SK-N-SH (cell line): Measurements from ENCODE around the gene TIE1. TPM values are rescaled to one million over a fixed set of nuclear protein-coding genes. Genes with fewer than 3 reads are reported as not detected.

Source experiments
- CTCF ChIA-PET: fragments of 300-600, 350-600 bp; formaldehyde crosslinking; extraction: SDS; loops from one replicate; lab custom pipeline; 2021; lab: Yijun Ruan, JAX
- POLR2A ChIA-PET: fragments of 350-600 bp; sonication (Branson Sonifier 250); formaldehyde crosslinking; extraction: SDS; loops from one replicate; lab custom pipeline; 2020; ENCODE audit warnings: antibody characterized with exemption, inconsistent platforms; lab: Yijun Ruan, JAX
- DNase-seq: peaks from one replicate; pipeline ENCODE4 v3.0.0; 2012
- H2AFZ ChIP-seq: fragments of 200-600 bp; sonication (generic); 2 replicates; pipeline ENCODE4 v1.8.1; 2016; ENCODE audit warnings: antibody characterized with exemption, mild to moderate bottlenecking, low read depth
- H3F3A ChIP-seq: fragments of 200-600 bp; sonication (generic); replicated peaks from 2 replicates; pipeline ENCODE3; 2016; ENCODE audit warnings: antibody characterized with exemption, mild to moderate bottlenecking; ENCODE audit not compliant: insufficient read depth
- H3K27ac ChIP-seq, 2 experiments: fragments of 200-500 bp in 1 of 2; fragments of 200-600 bp in 1 of 2; sonication (Bioruptor generic) in 1 of 2; sonication (generic), shearing (Covaris generic) in 1 of 2; 2 replicates each; pipeline versions ENCODE4 v1.5.1 to v1.6.1; 2014 to 2016; ENCODE audit warnings: low read depth in 2 of 2, inconsistent platforms in 1 of 2, low read length in 1 of 2, mild to moderate bottlenecking in 1 of 2, mixed read lengths in 1 of 2
- H3K27me3 ChIP-seq: fragments of 200-600 bp; sonication (generic), shearing (Covaris generic); 2 replicates; pipeline ENCODE4 v1.6.1; 2016; ENCODE audit warnings: mixed run types; ENCODE audit not compliant: insufficient read depth
- H3K36me3 ChIP-seq, 2 experiments: fragments of 200-500 bp in 1 of 2; fragments of 200-600 bp in 1 of 2; sonication (Bioruptor generic) in 1 of 2; sonication (generic) in 1 of 2; replicated peaks in 1 of 2; 2 replicates each; pipeline versions ENCODE3 to v1.5.1; 2014 to 2016; ENCODE audit warnings: low read length in 1 of 2, mild to moderate bottlenecking in 1 of 2; ENCODE audit not compliant: insufficient read depth in 2 of 2, control insufficient read depth in 1 of 2
- H3K4me1 ChIP-seq, 2 experiments: fragments of 200-500 bp in 1 of 2; fragments of 200-600 bp in 1 of 2; sonication (Bioruptor generic) in 1 of 2; sonication (generic), shearing (Covaris generic) in 1 of 2; 2 replicates each; pipeline versions ENCODE4 v1.5.1 to v1.6.1; 2014 to 2016; ENCODE audit warnings: low read depth in 1 of 2, low read length in 1 of 2, mixed run types in 1 of 2; ENCODE audit not compliant: insufficient read depth in 2 of 2, control insufficient read depth in 1 of 2
- H3K4me2 ChIP-seq: fragments of 200-600 bp; sonication (generic), shearing (Covaris generic); 2 replicates; pipeline ENCODE4 v1.6.1; 2017; ENCODE audit warnings: mixed run types
- H3K4me3 ChIP-seq, 2 experiments: fragments of 200-500 bp in 1 of 2; fragments of 200-600 bp in 1 of 2; sonication (Bioruptor generic) in 1 of 2; sonication (generic), shearing (Covaris generic) in 1 of 2; 2 replicates each; pipeline versions ENCODE4 v1.5.1 to v1.8.1; 2014 to 2016; ENCODE audit warnings: low read depth in 2 of 2, inconsistent platforms in 1 of 2, low read length in 1 of 2, mild to moderate bottlenecking in 1 of 2, mixed read lengths in 1 of 2, moderate library complexity in 1 of 2
- H3K79me2 ChIP-seq: fragments of 200-600 bp; sonication (generic); 2 replicates; pipeline ENCODE4 v1.8.1; 2017; ENCODE audit warnings: mild to moderate bottlenecking; ENCODE audit not compliant: insufficient read depth
- H3K9ac ChIP-seq: fragments of 200-600 bp; sonication (generic); 2 replicates; pipeline ENCODE4 v1.6.1; 2017; ENCODE audit warnings: mixed run types
- H3K9me2 ChIP-seq: fragments of 200-600 bp; sonication (generic); 2 replicates; pipeline ENCODE4 v1.6.1; 2017; ENCODE audit warnings: mixed run types
- H3K9me3 ChIP-seq: fragments of 200-600 bp; sonication (generic); 2 replicates; pipeline ENCODE4 v1.6.1; 2017; ENCODE audit warnings: mixed run types, mild to moderate bottlenecking, moderate library complexity
- H4K20me1 ChIP-seq: fragments of 200-600 bp; sonication (generic); 2 replicates; pipeline ENCODE4 v1.6.1; 2017; ENCODE audit warnings: mild to moderate bottlenecking, mixed run types; ENCODE audit not compliant: insufficient read depth
- NRF1 ChIP-seq: IDR thresholded peaks from 2 replicates; pipeline ENCODE4 v1.6.1; 2012; ENCODE audit warnings: low read depth, mild to moderate bottlenecking, low read length
- RAD21 ChIP-seq: IDR thresholded peaks from 2 replicates; pipeline ENCODE4 v1.6.1; 2012; ENCODE audit warnings: mild to moderate bottlenecking, low read length
- WGBS: methylation state at CpG from one replicate; pipeline ENCODE4 v1.1.6; 2017; ENCODE audit warnings: low lambda C conversion rate; 5-methylcytosine and 5-hydroxymethylcytosine counted together
- polyA plus RNA-seq, 3 experiments: library from polyadenylated mRNA; depleted of rRNA; stranded (reverse); fragments of >200 nt; gene quantifications; 2 replicates each; pipeline ENCODE4 v1.2.3, GENCODE V29; 2012
- TF ChIP-seq, protein P1 (sequence below): fragments of 200-600 bp; sonication (generic); IDR thresholded peaks from 2 replicates; pipeline ENCODE4 v1.6.1; 2017; ENCODE audit warnings: antibody characterized with exemption, mild to moderate bottlenecking, moderate library complexity
- TF ChIP-seq, protein P2 (sequence below): IDR thresholded peaks from 2 replicates; pipeline ENCODE4 v1.6.1; 2012; ENCODE audit warnings: mild to moderate bottlenecking, low read depth, low read length, moderate library complexity
- TF ChIP-seq, protein P3 (sequence below): fragments of 150-350 bp; IDR thresholded peaks from 2 replicates; pipeline ENCODE4 v1.6.1; 2017; ENCODE audit warnings: antibody characterized with exemption, low read length, low read depth, borderline replicate concordance
- TF ChIP-seq, protein P4 (sequence below): IDR thresholded peaks from 2 replicates; pipeline ENCODE4; 2012

TIE1 gene
- polyA plus RNA-seq, 1 of the 3 experiments (the other 2 are of a cell fraction) = 1.6 TPM

DNA sequence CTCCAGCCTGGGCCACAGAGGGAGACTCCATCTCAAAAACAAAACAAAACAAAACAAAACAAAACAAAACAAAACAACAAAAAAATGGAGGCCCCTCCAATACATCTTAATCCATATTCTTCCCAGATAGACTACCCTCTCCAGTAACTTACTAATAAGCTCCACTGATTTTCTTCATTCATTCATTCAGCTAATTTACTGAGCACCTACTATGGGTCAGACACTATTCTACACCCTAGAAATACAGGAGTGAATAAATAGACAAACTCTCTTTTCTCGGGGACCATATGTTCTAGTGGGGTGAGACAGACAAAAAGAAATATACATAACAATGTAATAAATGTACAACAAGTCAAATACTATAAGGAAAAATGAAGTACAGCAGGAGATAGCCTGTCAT, 50.2 kb downstream of the TIE1 start:
- Histone ChIP-seq H3F3A (peaks cover 10% of the 10 kb centered on the region), H3K9me2 (no peaks in the 10 kb centered on the region), H3K4me3 (no peak overlapping the region), H4K20me1 (no peaks in the 10 kb centered on the region), H3K4me2 (no peak overlapping the region), H3K79me2 (no peaks in the 10 kb centered on the region), H3K9ac (no peak overlapping the region), H3K9me3 (no peaks in the 10 kb centered on the region), H2AFZ (no peak overlapping the region), H3K27ac (no peak overlapping the region), H3K27me3 (no peaks in the 10 kb centered on the region), H3K36me3 (no peaks in the 10 kb centered on the region), H3K4me1 (peaks cover 12 to 13% of the 10 kb centered on the region in 2 experiments; a peak in 2 of 4 replicates)
- ChIA-PET POLR2A (no interaction called here), CTCF (interaction anchor here (1.1 kb wide), 1 partner anchor 13 kb away, joined by 4 read pairs; no protein-coding TSS in a partner anchor)
- WGBS = 93% methylated on average over 1 of the region's 1 CpG
- DNase-seq = no peak
- TF ChIP-seq, protein P1, sequence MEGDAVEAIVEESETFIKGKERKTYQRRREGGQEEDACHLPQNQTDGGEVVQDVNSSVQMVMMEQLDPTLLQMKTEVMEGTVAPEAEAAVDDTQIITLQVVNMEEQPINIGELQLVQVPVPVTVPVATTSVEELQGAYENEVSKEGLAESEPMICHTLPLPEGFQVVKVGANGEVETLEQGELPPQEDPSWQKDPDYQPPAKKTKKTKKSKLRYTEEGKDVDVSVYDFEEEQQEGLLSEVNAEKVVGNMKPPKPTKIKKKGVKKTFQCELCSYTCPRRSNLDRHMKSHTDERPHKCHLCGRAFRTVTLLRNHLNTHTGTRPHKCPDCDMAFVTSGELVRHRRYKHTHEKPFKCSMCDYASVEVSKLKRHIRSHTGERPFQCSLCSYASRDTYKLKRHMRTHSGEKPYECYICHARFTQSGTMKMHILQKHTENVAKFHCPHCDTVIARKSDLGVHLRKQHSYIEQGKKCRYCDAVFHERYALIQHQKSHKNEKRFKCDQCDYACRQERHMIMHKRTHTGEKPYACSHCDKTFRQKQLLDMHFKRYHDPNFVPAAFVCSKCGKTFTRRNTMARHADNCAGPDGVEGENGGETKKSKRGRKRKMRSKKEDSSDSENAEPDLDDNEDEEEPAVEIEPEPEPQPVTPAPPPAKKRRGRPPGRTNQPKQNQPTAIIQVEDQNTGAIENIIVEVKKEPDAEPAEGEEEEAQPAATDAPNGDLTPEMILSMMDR = no peak
- no peak for TF ChIP-seq RAD21

DNA sequence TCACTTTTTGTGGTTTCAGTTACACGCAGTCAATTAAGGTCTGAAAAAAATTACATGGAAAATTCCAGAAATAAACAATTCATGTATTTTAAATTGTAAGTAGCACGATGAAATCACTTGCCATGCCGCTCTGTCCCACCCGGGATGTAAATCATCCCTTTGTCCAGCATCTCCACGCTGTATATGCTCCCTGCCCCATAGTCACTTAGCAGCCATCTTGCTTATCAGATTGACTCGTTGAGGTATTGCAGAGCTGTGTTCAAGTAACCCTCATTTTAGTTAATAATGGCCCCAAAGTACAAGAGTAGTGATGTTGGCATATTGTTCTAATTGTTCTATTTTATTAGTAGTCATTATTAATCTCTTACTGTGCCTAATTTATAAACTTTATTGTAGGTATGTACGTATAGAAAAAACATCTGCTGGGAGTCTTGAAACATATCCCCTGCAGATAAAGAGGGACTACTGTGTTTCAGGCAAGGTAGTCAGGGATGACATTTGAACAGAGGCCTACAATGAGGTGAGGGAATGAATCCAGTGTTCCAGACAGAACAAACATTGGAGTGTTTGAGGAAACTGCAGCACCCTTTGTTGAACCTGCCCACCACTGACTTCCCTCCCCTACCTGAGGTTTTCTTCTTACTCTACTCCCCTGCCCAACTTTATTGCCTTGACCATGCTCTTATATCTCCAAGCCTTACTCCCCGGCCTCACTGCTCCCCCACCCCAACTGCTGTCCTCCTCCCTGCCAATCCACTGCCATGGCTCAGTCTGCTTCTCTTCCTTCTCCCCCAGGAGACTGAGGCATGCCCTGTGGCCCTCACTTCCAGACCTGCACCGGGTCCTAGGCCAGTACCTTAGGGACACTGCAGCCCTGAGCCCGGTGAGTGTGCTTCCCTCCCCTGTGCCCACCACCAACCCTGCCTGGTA, 50.9 kb downstream of the TIE1 start:
- no peak overlapping the region for H2AFZ ChIP-seq
- H3K79me2 ChIP-seq = no peaks in the 10 kb centered on the region
- H3K4me1 ChIP-seq = peaks cover 12 to 13% of the 10 kb centered on the region in 2 experiments; a peak in 2 of 4 replicates
- H3K27me3 ChIP-seq = no peaks in the 10 kb centered on the region
- WGBS = 94% methylated on average over 10 of the region's 10 CpGs
- no peak overlapping the region for H3K4me2 ChIP-seq
- no peak overlapping the region for H3K4me3 ChIP-seq
- H3K9ac ChIP-seq = no peak overlapping the region
- TF ChIP-seq, protein P2, sequence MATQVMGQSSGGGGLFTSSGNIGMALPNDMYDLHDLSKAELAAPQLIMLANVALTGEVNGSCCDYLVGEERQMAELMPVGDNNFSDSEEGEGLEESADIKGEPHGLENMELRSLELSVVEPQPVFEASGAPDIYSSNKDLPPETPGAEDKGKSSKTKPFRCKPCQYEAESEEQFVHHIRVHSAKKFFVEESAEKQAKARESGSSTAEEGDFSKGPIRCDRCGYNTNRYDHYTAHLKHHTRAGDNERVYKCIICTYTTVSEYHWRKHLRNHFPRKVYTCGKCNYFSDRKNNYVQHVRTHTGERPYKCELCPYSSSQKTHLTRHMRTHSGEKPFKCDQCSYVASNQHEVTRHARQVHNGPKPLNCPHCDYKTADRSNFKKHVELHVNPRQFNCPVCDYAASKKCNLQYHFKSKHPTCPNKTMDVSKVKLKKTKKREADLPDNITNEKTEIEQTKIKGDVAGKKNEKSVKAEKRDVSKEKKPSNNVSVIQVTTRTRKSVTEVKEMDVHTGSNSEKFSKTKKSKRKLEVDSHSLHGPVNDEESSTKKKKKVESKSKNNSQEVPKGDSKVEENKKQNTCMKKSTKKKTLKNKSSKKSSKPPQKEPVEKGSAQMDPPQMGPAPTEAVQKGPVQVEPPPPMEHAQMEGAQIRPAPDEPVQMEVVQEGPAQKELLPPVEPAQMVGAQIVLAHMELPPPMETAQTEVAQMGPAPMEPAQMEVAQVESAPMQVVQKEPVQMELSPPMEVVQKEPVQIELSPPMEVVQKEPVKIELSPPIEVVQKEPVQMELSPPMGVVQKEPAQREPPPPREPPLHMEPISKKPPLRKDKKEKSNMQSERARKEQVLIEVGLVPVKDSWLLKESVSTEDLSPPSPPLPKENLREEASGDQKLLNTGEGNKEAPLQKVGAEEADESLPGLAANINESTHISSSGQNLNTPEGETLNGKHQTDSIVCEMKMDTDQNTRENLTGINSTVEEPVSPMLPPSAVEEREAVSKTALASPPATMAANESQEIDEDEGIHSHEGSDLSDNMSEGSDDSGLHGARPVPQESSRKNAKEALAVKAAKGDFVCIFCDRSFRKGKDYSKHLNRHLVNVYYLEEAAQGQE = no peak
- no peak for TF ChIP-seq NRF1
- TF ChIP-seq, protein P3, sequence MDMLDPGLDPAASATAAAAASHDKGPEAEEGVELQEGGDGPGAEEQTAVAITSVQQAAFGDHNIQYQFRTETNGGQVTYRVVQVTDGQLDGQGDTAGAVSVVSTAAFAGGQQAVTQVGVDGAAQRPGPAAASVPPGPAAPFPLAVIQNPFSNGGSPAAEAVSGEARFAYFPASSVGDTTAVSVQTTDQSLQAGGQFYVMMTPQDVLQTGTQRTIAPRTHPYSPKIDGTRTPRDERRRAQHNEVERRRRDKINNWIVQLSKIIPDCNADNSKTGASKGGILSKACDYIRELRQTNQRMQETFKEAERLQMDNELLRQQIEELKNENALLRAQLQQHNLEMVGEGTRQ = no peak
- TF ChIP-seq, protein P4, sequence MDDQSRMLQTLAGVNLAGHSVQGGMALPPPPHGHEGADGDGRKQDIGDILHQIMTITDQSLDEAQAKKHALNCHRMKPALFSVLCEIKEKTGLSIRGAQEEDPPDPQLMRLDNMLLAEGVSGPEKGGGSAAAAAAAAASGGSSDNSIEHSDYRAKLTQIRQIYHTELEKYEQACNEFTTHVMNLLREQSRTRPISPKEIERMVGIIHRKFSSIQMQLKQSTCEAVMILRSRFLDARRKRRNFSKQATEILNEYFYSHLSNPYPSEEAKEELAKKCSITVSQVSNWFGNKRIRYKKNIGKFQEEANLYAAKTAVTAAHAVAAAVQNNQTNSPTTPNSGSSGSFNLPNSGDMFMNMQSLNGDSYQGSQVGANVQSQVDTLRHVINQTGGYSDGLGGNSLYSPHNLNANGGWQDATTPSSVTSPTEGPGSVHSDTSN = no peak
- no peaks in the 10 kb centered on the region for H3K36me3 ChIP-seq
- ChIA-PET POLR2A (no interaction called here), CTCF (interaction anchor here (1.1 kb wide), 1 partner anchor 12 kb away, joined by 4 read pairs; no protein-coding TSS in a partner anchor)
- peaks cover 10% of the 10 kb centered on the region for H3F3A ChIP-seq
- no peak overlapping the region for H3K27ac ChIP-seq
- DNase-seq = no peak
- H3K9me2 ChIP-seq = no peaks in the 10 kb centered on the region
- no peaks in the 10 kb centered on the region for H3K9me3 ChIP-seq
- H4K20me1 ChIP-seq = no peaks in the 10 kb centered on the region
